Mucosa of rectum (tissue), 2 donors: ENCODE data around the gene ANO6.

ENCODE experiments used
- H3K27ac ChIP-seq, 2 donors: one replicate each; pipeline ENCODE4 v1.7.0; 2013; ENCODE audit warnings: inconsistent platforms in 2 of 2, low read depth in 2 of 2, low read length in 2 of 2
- H3K27me3 ChIP-seq, 2 donors: one replicate each; pipeline ENCODE4 v1.7.0; 2013; ENCODE audit warnings: low read length in 2 of 2; ENCODE audit not compliant: control insufficient read depth in 2 of 2, insufficient read depth in 2 of 2
- H3K36me3 ChIP-seq, 2 donors: one replicate each; pipeline ENCODE4 v1.7.0; 2013; ENCODE audit warnings: low read length in 2 of 2; ENCODE audit not compliant: control insufficient read depth in 2 of 2, insufficient read depth in 2 of 2
- H3K4me1 ChIP-seq, 2 donors: one replicate each; pipeline ENCODE4 v1.7.0; 2013; ENCODE audit warnings: low read length in 2 of 2, mild to moderate bottlenecking in 1 of 2; ENCODE audit not compliant: control insufficient read depth in 2 of 2, insufficient read depth in 2 of 2
- H3K4me3 ChIP-seq, 2 donors: one replicate each; pipeline ENCODE4 v1.7.0; 2013; ENCODE audit warnings: low read length in 2 of 2
- H3K9ac ChIP-seq, 2 donors: one replicate each; pipeline ENCODE4 v1.7.0; 2013; ENCODE audit warnings: low read length in 2 of 2, low read depth in 1 of 2, mild to moderate bottlenecking in 1 of 2
- H3K9me3 ChIP-seq, 2 donors: one replicate each; pipeline ENCODE4 v1.7.0; 2013; ENCODE audit warnings: low read length in 2 of 2; ENCODE audit not compliant: control insufficient read depth in 2 of 2
- donor health status: healthy.
- donor health status: Normal muscosa, but diverticular disease.

Gene ANO6

DNA sequence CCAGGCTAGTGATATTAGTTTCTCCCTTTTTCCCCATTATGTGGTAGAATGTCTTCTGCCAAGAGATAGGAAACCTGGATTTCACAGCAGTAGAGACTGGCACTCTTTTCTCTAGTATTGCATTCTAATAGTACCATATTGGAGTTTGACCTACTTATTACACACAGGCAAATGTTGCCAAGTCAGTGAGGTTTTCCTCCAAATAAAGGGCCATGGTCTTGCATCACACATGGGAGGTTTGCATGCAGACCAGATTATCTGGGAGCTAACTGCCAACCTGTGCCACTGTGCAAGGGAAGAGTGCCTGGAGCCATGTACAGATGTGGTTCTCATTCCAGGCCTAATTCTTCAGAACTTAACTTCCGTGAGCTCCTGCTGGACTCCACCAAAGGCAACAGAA lies 113.3 kb downstream of the ANO6 start:
- Histone ChIP-seq H3K27ac (no peak overlapping the region), H3K9me3 (no peaks in the 10 kb centered on the region), H3K9ac (no peak overlapping the region), H3K4me1 (no peaks in the 10 kb centered on the region), H3K4me3 (no peak overlapping the region), H3K36me3 (no peaks in the 10 kb centered on the region), H3K27me3 (no peaks in the 10 kb centered on the region)

DNA sequence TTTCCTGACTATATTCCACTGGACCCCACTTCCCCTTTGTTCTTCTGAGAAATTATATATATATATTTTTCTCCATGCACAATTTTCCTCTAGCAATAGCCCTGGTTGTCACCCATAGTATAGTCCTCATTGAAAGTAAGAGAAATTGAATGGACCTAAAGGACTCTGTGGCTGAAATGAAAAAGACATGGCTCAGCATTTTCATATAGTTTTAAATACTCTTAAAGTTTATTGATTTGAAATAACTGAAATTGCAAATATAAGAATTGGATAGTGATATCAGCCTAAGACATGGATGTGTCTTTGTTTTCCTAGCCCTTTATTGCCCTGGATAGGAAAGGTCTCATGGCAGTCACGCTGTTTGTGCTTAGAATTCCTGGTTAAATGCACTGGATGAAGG lies 113.8 kb downstream of the ANO6 start:
- Histone ChIP-seq H3K4me3 (no peak overlapping the region), H3K4me1 (no peaks in the 10 kb centered on the region), H3K27me3 (no peaks in the 10 kb centered on the region), H3K27ac (no peak overlapping the region), H3K9me3 (no peaks in the 10 kb centered on the region), H3K36me3 (no peaks in the 10 kb centered on the region), H3K9ac (no peak overlapping the region)

DNA sequence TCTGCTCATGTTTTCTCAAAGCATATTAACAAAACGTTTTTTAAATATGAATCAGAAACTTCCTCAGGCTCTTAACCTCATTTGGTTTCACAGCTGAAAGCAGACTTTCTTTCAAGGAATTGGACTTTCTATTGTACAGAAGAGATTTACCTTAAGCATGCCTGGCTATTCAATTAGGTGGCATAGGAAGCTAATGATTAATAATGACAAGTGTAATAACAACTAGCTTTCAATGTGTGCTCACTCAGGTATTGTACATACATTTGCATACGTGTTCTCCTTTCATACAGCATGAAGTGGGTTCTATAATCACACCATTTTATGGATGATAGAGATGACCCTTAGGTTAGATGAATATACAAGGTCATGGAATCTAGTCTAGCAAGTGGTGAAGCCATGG lies 115.7 kb downstream of the ANO6 start:
- H3K36me3 ChIP-seq = no peaks in the 10 kb centered on the region
- no peak overlapping the region for H3K4me3 ChIP-seq
- no peak overlapping the region for H3K27ac ChIP-seq
- no peak overlapping the region for H3K9ac ChIP-seq
- H3K9me3 ChIP-seq = no peaks in the 10 kb centered on the region
- no peaks in the 10 kb centered on the region for H3K4me1 ChIP-seq
- no peaks in the 10 kb centered on the region for H3K27me3 ChIP-seq

DNA sequence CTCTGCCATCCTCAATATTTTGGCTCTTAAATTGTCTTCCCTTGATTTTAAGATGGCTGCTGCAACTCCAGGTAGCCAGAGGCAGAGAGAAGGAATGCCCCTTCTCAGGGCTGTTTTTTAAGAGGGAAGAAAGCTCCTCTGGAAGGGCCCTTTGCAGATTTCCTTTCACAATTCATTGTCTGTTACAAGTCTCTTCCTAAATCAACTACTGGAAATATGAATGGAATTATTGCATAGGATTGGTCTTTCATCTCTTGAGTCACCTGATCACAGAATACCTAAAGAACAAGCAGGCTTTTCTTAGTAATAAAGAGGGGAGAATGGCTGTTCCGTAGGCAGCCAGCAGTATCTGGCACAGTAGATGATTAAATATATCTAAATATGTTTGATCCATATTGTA lies 118.5 kb downstream of the ANO6 start:
- H3K27me3 ChIP-seq = no peaks in the 10 kb centered on the region
- H3K9ac ChIP-seq = no peak overlapping the region
- H3K27ac ChIP-seq = no peak overlapping the region
- H3K36me3 ChIP-seq = no peaks in the 10 kb centered on the region
- no peaks in the 10 kb centered on the region for H3K4me1 ChIP-seq
- no peaks in the 10 kb centered on the region for H3K9me3 ChIP-seq
- no peak overlapping the region for H3K4me3 ChIP-seq

DNA sequence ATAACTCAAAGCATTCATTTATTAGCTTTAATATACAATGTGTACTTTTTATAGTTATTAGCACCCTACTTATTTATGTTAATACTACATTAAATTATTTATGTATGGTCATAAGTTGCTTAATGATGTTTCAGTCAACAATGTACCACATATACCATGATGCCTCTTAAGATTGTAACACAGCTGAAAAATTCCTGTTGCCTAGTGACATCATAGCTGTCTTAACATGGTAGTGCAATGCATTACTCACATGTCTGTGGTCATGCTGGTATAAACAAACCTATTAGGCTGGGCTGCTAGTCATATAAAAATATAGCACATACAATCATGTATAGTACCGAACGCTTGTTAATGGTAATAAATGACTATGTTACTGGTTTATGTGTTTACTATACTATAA lies 120.4 kb downstream of the ANO6 start:
- Histone ChIP-seq H3K27me3 (no peaks in the 10 kb centered on the region), H3K4me1 (no peaks in the 10 kb centered on the region), H3K4me3 (no peak overlapping the region), H3K9ac (no peak overlapping the region), H3K9me3 (no peaks in the 10 kb centered on the region), H3K27ac (no peak overlapping the region), H3K36me3 (no peaks in the 10 kb centered on the region)

DNA sequence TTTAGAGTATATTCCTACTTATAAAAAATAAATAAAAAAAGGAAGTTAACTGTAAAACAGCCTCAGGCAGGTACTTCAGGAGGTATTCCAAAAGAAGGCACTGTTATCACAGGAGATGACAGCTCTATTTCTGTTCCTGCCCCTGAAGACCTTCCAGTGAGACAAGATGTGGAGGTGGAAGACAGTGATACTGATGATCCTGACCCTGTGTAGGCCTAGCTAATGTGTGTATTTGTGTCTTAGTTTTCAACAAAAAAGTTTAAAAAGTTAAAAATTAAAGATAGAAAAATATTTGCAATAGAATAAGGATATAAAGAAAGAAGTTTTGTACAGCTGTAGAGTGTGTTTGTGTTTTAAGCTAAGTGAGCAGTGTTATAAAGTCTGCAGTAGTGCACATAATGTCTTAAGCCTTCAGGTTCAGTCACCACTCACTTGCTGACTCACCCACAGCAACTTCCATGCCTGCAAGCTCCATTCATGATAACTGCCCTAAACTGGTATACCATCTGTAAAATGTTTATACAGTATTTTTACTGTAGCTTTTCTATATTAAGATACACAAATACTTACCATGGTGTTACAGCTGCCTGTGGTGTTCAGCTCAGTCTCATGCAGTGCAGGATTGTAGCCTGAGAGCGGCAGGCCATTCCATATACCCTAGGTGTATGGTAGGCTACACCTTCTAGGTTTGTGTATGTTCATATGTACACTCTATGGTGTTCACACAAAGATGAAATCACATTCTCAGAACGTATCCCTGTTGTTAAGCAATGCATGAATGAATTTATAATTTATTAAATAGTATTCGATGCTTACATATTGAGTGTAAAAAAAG lies 121.1 kb downstream of the ANO6 start:
- Histone ChIP-seq H3K36me3 (no peaks in the 10 kb centered on the region), H3K27ac (no peak overlapping the region), H3K4me3 (no peak overlapping the region)

DNA sequence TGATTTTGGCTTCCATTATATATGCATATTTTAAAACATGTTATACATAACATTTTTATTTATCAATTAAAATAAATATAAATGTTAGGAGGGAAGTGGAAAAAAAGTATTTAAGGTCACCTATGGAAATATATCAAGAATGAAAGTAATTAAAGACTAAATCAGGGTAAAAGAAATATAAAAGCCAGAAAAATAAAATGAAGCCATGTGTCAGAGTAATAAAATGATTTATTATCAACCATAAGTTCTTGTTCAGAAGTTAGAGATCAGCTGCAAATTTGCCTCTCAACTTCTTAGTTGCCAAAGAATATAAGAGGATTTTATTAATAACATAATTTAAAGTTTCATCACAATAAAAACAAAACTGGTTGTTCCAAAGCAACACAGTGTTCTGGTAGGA lies 121.9 kb downstream of the ANO6 start:
- H3K9ac ChIP-seq = no peak overlapping the region
- H3K9me3 ChIP-seq = no peaks in the 10 kb centered on the region
- no peak overlapping the region for H3K4me3 ChIP-seq
- H3K4me1 ChIP-seq = no peaks in the 10 kb centered on the region
- no peaks in the 10 kb centered on the region for H3K36me3 ChIP-seq
- H3K27ac ChIP-seq = no peak overlapping the region
- no peaks in the 10 kb centered on the region for H3K27me3 ChIP-seq

More for the DNA sequence above, 121.1 kb downstream of the ANO6 start:
- no peaks in the 10 kb centered on the region for H3K9me3 ChIP-seq
- no peak overlapping the region for H3K9ac ChIP-seq
- no peaks in the 10 kb centered on the region for H3K4me1 ChIP-seq
- H3K27me3 ChIP-seq = no peaks in the 10 kb centered on the region

DNA sequence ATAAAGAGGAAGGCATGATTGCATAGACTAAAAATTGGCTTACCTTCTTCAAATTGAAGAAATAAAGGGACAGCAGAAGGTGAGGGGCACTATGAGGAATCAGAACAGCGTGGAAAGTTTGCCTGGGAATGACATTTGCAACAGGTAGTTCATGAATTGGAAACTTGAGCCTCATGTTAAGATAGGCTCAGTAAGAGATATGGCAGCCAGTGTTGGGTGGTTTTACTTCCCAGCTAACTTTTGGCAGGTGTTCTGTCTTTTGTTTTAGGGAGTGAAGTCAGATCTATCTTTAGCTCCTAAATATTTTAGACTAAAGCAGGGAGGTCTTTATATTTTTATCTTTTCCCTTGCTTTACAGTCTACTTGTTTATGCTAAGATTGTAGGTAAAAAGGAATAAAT lies 122.4 kb downstream of the ANO6 start:
- no peak overlapping the region for H3K9ac ChIP-seq
- H3K27ac ChIP-seq = no peak overlapping the region
- H3K4me3 ChIP-seq = no peak overlapping the region
- no peaks in the 10 kb centered on the region for H3K9me3 ChIP-seq
- H3K36me3 ChIP-seq = no peaks in the 10 kb centered on the region
- H3K27me3 ChIP-seq = no peaks in the 10 kb centered on the region
- H3K4me1 ChIP-seq = no peaks in the 10 kb centered on the region

DNA sequence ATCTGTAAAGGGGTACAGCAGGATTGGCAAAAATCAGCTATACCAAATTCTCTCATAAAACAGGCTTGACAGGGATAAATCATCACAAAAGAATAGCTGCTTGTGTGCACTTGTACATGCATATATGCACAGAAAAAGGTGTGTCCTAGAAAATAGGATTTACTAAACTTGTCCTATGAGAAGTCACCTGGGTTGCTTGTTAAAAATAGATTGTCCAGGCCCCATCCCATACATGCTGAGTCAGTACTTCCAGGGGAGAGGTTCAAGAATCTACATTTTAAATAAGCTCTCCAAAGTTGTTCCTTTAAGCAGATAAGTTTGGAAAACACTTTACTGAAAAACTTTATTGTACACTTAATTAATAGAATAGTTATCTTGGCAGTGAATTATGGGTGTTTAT lies 123.1 kb downstream of the ANO6 start:
- Histone ChIP-seq H3K27me3 (no peaks in the 10 kb centered on the region), H3K9me3 (no peaks in the 10 kb centered on the region), H3K4me1 (no peaks in the 10 kb centered on the region), H3K9ac (no peak overlapping the region), H3K4me3 (no peak overlapping the region), H3K27ac (no peak overlapping the region), H3K36me3 (no peaks in the 10 kb centered on the region)

DNA sequence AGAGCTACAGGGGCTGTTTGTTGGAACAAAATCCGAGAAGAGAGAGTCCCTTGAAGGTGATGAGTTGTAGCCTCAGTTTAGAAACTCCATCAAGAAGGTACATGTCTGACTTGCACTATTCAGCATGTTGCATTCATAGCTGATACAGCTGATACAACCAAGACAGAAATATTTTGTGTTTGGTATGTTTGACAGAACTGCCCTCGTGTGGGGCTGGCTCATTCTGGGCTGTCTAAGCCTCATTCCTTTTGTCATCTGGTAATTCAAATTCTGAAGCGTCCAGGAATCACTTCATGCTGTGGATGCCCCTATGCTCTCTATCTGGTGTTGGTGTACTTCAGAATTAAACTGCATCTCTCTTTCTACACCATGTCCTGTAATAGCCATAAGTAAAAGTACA lies 126.3 kb downstream of the ANO6 start:
- Histone ChIP-seq H3K9me3 (no peaks in the 10 kb centered on the region), H3K9ac (no peak overlapping the region), H3K4me1 (no peaks in the 10 kb centered on the region), H3K4me3 (no peak overlapping the region), H3K27me3 (no peaks in the 10 kb centered on the region), H3K36me3 (no peaks in the 10 kb centered on the region), H3K27ac (no peak overlapping the region)
